Stimulated activated CD8-positive, alpha-beta memory T cell treated with anti-CD3 and anti-CD28 coated beads, Interleukin-7, amount 100 ng/mL, for 4 hours (primary cell): ENCODE data around the gene DLEC1.
"Not testable (repeated sequence)": the region's sequence is repeated elsewhere in the genome, so short reads cannot be mapped to it uniquely, and the experiment has no call there.

ENCODE experiments used
- DNase-seq, 2 donors: peaks; one replicate each; pipeline ENCODE4 v3.0.0-alpha.2; 2020; ENCODE audit warnings: low read depth in 2 of 2

DLEC1 gene

DNA sequence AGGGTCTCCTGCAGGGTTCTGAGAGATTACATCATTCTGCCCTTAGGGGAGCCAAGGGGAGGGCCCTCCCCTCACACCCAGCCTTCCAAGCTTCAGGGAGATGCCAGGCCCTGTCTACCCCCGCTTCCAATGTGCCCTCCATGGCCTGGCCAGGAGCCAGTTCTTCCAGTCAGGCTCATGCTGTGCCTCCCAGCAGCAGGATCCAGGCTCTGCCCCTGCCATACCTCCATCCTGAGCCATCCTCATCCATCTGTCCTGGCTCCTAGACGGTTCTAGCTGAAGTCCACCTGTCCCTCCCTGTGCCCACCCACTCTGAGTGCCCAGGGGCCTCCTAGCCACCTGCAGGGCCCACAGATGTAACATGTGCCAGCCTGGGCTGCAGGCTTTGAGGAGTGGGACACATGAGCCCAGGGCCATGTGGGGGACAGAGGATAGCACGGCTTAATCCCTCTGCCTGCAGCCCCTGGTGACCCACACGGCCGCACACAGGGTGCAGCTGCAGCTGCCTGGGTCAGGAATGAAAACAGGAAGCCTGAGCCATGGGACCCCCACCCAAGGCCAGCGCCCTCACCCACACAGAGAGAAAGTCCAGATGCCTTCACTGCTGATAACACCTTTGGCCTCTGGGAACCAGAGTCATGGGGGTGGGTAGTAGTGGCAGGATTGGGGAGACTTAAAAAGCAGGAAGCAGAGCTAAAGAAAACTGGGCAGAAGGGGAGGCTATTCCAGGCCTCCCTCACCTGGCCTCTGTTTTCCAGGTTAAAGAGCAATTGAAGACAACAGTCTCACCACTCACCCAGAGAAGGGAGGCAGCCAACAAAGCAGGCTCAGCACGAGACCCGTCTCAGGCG, 21.3 kb upstream of the DLEC1 start:
- DNase-seq: no peak

DNA sequence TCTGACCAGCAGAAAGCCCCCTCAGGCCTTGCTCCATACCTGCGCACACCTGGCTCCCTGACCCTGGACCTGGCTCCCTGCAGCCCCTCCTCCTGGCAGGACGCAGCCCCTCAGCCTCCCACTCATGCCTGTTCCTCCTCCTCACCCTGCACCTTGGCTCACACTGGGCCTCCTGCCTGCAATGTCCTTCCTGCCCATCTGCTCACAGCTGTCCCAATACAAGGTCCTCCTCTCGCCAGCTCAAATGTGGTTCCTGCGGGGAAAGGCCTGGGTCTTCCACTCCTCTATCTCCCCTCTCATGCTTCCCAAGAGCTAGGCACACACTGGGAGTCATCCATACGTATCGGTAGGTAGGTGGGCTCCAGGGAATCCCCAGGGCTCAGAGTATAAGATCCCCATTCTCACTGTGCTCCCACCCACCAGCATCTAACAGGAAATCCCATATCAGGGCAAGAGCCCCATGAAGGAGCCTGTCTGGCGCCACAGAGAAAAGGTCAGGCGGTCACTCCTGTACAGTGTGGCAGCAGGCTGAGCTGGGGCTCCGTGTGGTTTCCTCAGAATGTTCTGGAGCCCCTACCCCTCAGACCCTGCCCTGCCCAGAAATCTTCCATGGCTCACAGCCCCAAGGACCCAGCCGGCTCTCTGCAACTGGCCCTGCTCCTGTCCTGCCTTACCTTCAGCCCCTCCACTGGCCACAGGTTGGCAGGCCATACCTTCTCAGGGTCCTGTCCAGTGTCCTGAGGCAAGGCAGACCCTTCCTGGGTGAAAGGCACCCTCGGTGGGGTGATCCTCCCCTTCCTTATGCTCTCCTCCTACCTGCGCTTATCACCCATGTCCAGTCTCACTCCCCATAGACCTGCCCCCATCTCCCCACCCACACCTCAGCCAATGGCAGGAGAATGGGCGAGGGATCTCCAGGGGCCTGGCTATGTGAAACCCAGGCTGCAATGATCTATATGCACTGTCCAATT, 20.4 kb upstream of the DLEC1 start:
- no peak for DNase-seq

DNA sequence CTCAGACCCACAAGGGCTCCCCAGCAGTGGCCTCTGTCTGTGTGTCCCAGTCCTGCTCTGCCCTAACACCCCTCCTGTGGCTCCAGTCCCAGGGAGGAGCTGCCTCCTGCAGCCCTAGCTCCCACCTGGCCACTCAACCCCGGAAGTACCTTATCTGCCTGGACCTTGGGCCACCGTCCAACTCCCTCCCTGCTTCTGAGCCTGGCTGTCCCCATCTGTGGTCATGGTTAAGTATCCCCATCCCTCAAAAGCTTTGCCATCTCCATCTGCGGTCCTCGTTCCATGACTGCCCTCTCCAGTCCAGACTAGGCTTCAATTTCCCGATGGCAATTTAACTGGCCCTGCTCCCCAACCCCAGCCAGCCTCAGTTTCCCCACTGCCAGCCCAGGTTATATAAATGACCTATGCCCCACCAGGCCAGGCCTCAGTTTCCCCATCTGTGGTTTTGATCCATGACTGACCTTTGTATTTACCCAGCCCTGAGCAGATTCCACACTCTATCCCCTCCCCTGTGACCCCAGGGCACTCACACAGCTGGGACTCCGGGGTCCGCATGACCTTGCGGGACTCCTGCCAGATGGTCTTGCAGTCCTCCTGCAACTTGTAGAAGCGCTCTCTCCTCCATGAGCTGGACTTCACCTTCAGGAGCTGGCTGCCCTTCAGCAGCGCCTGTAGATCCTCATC, 19.2 kb upstream of the DLEC1 start:
- DNase-seq: no peak

DNA sequence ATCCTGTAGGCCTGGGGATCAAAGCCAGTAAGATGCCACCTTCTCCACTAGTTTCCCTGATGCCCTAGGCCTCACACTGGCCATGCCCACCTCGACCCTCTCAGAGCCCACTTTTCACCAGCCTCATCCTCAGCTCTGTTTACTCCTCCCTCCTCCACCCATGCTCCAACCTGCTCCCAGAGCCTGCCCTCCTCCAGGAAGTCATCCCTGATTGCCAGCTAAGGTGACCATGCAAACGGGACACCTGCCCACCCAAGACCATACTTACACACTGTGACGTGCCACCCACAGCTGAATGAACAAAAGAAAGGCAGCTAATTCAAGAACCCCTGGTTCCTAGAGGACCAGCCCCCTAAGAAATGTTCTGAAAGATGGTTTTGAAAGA, 18.7 kb upstream of the DLEC1 start:
- DNase-seq: no peak

DNA sequence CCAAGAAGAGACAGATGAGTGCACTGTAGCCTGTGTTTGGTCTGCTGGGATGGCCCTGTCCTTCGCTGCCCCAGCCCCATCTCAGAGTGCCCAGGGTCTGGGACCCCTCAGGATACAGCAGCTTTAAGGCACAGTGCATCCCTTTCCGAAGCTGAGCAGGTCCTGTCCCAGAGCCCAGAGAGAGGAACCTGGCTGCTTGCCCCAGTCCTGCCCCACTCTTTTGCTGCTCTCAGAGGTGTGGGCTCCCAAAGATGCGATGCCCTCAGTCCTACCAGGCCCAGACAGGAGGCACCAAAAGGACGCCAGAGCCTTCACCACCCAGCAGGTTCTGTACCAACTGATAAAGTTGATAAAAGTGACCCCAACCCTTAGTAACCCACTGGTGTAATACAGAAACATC, 17.8 kb upstream of the DLEC1 start:
- no peak for DNase-seq

DNA sequence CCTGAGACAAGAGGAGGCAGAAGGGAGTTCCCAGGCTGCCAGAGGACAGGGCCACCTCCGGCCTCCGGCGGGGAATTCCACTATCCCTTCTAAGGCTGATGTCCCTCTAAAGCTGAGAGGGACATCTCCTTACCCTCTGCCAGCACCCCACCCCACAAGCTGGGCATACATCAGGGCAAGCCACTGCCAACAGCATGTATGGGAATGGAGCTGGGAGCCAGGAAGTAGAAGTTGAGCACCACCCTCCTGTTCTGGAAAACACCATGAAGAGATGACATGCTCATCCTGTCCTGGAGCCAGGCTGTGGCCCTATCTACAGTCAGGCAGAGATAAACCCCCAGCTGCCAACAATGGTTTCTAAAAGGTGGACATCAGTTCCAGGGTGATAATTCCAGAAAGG, 16.7 kb upstream of the DLEC1 start:
- no peak for DNase-seq

DNA sequence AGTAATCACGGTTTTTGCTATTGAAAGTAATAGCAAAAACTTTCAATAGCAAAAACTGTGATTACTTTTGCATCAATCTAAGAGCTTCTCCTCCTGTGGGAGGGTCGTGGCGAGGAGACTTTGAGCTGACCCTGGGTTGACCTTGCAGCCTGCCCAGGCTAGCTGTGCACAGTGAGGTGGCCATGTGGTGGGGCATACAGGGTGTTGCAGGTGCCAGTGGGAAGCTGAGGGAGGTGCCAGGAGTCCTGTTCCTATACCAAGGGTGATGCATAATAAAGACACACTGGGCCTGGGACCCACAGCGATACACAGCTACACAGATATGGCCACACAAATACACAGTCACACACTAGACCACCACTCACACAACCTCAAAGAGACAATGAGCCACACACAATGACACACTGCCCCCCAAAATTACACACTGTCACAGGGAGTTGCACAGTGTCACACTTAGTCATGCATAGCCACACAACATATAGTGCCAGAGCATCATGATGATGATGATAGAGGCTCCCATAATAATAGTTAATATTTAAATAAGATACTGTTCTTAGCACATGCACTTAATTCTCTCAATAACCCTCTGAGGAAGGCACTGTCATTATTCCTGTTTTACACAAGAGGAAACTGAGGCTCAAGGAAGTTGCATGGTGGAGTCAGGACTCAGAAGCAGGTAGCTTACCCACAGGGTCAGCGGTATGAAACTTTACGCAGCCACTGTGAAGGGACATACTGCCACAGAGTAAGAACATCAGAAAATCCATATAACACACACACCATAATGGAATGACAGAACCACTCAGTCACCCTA, 15.9 kb upstream of the DLEC1 start:
- no peak for DNase-seq

DNA sequence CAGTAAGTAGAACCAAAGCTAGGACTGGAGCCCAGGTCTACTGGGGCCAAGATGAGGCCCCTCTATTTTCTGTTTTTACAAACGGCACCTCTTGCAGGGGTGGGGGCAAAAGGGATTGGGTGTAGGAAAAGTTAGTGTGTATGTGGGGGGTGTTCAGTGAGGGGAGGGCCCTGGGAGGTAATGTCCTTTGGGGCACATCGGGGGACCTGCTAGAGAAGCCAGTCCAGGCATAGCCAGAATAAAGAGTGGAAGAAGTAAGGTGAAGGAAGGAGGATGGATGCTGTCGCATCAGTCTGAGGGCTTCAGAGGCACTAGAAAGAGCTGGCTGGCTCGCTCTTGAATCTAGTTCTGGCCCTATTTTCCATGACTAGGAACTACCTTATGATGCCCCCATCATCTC, 12.2 kb upstream of the DLEC1 start:
- DNase-seq: no peak

DNA sequence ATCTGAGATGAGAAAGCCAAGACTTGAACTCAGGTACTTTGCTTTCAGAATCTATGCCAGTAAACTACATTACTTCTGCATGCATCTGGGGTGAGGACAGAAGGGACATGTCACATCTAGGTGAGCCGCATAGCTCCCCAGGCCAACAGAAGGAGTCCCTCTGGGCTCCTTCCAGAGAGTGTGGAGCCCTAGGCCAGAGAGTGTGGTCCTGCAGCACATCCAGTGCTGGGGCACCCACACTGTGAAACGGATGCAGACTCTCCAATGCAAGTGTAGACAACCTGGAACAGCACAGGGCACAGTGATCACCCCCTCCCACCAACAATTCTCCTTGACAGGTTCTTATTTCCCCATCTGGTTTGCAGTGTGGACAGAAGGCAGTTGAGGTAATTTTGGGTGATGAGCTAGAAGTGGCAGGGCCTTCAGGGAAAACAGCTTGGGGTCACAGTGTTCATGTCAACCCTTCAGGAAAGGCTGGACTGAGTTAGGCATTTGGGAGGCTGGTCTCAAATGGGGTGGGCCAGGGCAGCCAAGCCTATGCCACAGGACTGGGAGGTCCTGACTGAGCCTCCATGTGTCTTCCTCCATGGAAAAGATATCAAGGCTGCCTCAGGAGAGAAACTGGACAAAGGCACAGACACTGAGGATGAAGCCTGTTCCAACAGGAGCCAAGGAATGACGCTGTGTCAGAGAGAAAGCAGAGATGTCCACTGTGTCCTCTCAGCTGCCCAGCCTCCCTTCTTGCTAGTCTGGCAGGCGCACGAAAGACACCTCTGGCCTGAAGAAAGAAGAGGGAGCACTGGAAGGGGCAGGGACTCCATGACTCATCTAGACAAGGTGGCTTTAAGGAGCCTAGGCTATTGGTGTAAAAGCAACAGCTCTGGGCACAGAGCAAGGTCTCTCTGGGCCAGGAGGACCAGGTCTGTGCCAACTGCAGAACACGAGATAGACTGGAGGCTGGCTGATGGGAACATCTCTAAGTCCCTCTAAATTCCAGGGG, 11.2 kb upstream of the DLEC1 start:
- no peak for DNase-seq

DNA sequence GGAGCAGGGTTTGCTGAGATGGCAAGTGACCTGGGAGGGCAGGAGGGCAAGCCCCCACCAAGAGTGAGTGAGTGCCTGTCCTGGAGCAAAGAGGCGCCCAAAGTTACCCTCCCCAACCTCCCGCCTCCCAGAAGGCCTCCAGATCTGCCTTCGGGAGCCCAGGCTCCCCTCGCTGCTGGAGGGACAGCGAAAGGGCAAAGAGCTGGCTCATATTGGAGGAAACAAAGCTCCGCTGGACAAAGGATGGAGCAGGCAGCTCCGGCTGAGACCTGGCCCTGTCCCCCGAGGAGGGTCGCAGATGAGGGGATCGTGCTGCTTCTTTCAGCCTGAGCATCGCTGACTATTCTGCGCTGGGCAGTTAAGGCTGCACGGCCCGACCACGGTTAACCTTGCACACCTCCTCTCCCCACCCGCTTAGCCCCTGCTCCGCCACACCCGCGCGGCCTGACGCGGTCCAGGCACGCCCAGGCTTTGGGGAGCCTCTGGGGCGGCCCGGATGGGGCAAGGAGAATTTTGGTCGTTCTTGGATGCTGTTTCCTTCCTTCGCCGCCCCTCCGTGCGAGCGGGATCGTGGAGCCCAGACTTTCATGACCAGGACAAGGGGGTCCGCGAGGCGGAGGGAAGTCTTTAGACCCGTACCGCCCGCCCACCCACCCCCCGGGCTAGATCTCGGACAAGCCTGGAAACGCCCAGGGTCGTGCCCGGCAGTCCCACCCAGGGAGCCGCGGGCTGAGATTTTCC, 10.2 kb upstream of the DLEC1 start:
- DNase-seq: no peak

DNA sequence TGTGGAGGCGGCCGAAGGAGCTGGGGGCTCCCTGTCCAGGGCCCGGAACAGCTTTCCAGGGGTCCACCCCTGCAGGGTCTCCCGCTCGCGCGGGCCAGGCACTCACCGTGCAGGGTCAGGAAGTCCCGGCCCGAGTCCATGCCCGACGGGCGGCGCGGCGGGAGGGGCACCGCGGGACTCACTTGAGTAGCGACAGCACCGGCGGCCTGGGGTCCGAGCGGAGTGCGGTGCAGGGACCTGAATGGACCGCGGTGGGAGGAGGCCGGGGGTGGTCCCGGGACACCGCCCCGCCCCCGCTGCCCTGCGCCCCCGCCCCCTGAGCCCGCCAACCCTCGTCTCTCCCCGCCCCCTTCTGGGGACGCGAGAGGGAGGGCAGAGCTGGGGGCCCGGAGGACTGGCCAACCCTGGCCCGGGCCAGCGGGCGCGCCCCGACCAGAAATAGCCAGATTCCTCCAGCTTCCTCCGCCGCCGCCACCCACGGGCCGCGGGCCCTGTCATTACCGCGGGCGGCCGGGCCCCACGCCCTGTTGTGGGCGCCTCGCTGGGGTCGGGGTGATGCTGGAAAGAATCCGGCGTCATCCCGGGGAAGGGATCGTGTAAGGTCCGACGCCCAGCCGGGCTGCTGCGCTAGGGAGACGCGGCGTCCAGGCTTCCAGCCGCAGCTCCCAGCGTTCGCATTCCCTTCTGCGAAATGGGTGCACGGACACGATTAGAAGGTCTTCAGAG, 9.4 kb upstream of the DLEC1 start, which contains the start of gene PLCD1:
TSS of gene PLCD1 (minus strand) at position 243 of the 726 bp plus-strand sequence. CDS start at position 140, 103 bp downstream.
- no peak for DNase-seq

DNA sequence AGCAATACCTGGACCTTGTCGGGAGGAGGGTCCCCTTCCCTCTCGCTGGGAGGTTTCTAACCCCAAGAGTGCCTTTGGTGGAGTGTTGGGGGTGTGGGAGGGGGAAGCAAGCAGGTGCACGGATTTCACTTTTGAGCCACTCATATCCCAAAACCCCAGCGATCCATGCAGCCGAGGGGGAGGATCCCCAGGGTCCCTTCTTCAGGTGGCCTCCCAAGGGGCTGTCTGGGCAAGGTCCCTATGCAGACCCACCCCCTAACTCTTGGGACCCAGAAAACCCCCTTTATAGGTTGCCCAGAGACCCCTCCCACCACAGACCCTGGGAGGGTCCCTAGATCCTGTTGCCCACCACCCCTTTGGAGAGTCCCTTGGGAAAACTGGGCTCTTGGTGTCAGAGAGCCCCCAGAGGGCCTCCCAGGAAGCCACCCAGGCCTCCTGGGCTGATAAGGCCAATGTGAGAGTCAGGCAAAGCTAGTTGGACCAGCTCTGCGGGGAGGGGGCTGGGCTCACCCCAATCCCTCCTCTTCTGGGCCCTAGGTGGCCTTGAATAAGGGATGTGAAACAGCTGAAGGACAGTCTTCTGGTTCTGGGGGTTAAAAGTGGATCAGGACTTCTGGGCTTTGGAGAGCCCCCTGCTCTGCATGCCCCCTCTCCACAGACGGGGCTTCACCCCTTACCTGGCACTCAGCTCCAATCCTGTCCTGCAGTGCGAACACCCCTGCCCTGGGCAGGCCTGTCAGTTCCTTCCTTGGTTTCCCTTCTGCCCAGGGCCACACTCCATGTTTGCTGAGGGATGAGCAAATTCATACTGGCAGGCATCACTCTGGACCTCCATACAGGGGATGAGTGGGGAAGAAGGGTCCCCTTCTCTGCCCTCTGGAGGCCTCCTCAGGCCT, 8.6 kb upstream of the DLEC1 start:
- DNase-seq: no peak

DNA sequence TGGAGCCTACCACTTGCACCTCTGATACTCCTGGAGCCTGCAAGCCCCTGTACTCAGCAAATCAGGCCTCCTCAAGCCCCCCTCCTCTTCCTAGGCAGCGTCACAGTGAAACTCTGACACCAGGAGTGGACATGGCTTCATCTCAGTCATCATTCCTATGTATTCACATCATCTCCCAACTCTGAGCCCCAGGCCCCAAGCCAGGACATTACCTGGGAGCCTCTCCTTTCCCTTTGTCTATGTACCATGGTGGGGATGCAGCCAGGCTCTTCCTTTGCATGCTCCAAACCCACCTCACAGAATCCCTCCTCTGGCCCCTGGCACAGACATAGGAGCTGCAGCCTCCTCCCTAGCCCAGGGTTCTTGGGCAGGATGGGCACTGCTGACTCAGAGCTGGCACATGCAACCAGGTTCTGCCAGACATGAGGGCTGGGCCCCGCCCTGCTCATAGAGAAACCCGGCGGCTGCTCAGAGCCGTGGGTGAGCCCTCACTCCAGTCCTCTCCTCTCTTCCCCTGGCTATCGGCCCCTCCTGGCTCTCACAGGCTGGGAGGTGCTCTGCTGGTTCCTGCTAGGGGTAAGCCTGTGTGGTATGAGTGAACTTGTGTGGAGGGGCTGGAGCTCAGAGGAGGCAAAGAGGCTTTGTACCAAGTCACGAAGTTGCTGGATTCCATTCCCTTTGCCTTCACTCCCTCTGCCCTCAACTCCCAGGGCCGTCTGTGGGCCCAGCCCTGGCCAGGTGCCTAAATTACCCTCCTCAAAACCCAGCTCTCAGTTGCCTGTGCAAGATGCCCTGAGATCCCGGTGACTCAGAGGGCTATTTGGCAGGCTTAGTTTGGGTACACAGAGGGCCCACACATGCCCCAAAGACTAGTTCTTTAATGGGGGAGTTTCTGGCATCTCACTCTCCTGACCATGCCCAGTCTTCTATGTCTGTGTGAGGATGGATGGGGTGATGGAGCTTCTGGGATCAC, 7.7 kb upstream of the DLEC1 start:
- peak; percentile 31 to 47 for DNase-seq

DNA sequence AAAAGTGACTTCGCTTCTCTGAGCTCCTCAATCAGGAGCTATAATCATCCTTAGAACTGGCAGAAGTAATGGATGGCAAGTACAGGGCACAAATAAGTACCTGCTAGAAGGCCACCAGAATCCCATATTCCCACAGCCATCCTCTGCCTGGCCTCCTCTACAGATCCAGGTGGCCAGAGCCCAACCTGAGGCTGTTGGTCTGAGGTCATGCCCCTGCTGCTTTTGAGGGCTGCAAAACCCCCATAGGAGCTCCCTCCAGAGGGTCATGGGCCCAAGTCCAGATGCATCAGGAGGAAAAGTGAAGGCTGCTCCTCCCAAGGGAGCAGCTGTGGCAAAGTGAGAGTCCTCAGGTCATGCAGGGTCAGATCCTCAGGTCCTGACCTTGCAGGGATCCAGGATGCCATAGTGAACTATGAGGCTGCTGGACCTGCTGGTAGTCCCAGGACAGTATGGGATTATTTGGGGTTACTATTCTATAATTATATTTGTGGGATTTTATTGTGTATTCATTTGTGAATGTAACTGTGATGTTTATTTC, 6.6 kb upstream of the DLEC1 start:
- DNase-seq: no peak

DNA sequence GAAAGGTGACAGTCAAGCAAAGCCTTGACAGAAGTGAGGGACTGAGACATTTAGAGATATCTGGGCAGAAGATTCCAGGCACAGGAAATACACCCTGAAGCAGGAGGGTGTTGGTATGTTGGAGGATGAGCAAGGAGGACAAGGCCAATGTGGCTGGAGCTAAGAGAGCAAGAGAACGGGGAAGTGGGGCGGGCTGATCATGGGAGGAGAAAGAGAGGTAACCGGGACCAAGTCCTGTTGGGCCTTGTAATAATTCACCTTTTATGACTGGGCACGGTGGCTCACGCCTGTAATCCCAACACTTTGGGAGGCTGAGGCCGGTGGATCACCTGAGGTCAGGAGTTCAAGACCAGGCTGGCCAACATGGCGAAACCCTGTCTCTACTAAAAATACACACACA, 5.4 kb upstream of the DLEC1 start:
- DNase-seq: not testable (repeated sequence)

DNA sequence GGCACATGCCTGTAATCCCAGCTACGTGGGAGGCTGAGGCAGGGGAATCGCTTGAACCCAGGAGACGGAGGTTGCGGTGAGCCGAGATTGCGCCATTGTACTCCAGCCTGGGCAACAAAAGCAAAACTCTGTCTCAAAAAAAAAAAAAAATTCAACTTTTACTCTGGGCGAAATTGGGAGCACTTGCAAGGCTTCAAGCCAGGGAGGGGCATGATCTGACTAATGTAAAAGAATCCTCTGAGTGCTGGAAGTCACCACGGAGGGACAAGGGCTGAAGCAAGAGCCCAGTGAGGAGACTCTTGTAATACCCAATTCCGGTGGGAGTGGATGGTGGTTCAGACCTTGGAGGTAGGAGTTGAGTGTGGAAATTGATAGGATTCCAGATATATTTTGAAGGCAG, 4.7 kb upstream of the DLEC1 start:
- DNase-seq: not testable (repeated sequence)
